Adrenal gland (tissue), 5 donors: ENCODE results near the gene ERI3.

ENCODE experiments used
- CTCF ChIP-seq, 6 experiments: fragments of 450-650 bp in 4 of 6; fragments of 200-600 bp in 2 of 6; sonication (generic) in 1 of 6; IDR thresholded peaks; 1 replicate in 5 of 6; 2 replicates in 1 of 6; pipeline versions ENCODE4 v1.5.1 to v1.8.0; 2016 to 2021; ENCODE audit warnings: antibody characterized with exemption in 6 of 6, mild to moderate bottlenecking in 2 of 6, moderate library complexity in 1 of 6
- POLR2A ChIP-seq, 2 donors: fragments of 450-650 bp; IDR thresholded peaks; one replicate each; pipeline ENCODE4 v1.6.1; 2017; ENCODE audit warnings: antibody characterized with exemption in 2 of 2, mild to moderate bottlenecking in 2 of 2, moderate library complexity in 1 of 2
- donor health status: DM: no; HTN: no; CAD: no.

GRCh38 chr1:44302541-44302940, 52.5 kb downstream of the ERI3 start:
- no peak for TF ChIP-seq CTCF (IDR thresholded peaks at IDR 0.05)
- TF ChIP-seq POLR2A (IDR thresholded peaks at IDR 0.05), result no peak
